HL-60 (cell line): ENCODE measurements around the gene DHRSX.

Experiments
- DNase-seq, 2 experiments: peaks; one replicate each; pipeline ENCODE4 v3.0.0-alpha.2; 2010 to 2020; ENCODE audit warnings: low read depth in 1 of 2, low spot score in 1 of 2
- H3K27ac ChIP-seq: fragments of 250-450 bp; sonication (Bioruptor Pico); replicated peaks from 2 replicates; pipeline ENCODE4 v1.5.1; 2020; ENCODE audit warnings: mild to moderate bottlenecking, moderate library complexity
- H3K27me3 ChIP-seq: fragments of 250-450 bp; sonication (Bioruptor Pico); 2 replicates; pipeline ENCODE4 v1.5.1; 2021; ENCODE audit warnings: mild to moderate bottlenecking, moderate library complexity; ENCODE audit not compliant: insufficient read depth, poor library complexity, severe bottlenecking
- H3K4me3 ChIP-seq: replicated peaks from 2 replicates; pipeline ENCODE4 v1.5.1; 2011; ENCODE audit warnings: mild to moderate bottlenecking, control low read depth, low read length; ENCODE audit not compliant: insufficient read depth
- CTCF ChIP-seq: IDR thresholded peaks from one replicate; pipeline ENCODE4 v1.5.1; 2011; ENCODE audit warnings: low read length, control low read depth, inconsistent platforms; ENCODE audit not compliant: insufficient read depth
- GABPA ChIP-seq: IDR thresholded peaks from 2 replicates; pipeline ENCODE4 v1.6.1; 2012; ENCODE audit warnings: low read depth
- POLR2AphosphoS5 ChIP-seq: IDR thresholded peaks from 2 replicates; pipeline ENCODE4 v1.6.1; 2012; ENCODE audit warnings: low read depth
- REST ChIP-seq: IDR thresholded peaks from 2 replicates; pipeline ENCODE4 v1.6.1; 2012; ENCODE audit warnings: low read depth; ENCODE audit not compliant: insufficient replicate concordance
- SPI1 ChIP-seq: IDR thresholded peaks from 2 replicates; pipeline ENCODE4 v1.6.1; 2012; ENCODE audit warnings: low read depth, mild to moderate bottlenecking, borderline replicate concordance

The DHRSX gene

GRCh38 chrX:2539586-2539985, 38.8 kb upstream of the DHRSX start:
- H3K27ac ChIP-seq = no peak overlapping the region

GRCh38 chrX:2538031-2538757, 37.4 kb upstream of the DHRSX start:
- TF ChIP-seq POLR2AphosphoS5 = no peak
- TF ChIP-seq CTCF = no peak
- no peak for TF ChIP-seq REST
- TF ChIP-seq SPI1 = no peak
- no peak for TF ChIP-seq GABPA
- no peak overlapping the region for H3K4me3 ChIP-seq
- H3K27me3 ChIP-seq = no peaks in the 10 kb centered on the region
- no peak for DNase-seq
- H3K27ac ChIP-seq = no peak overlapping the region

More at GRCh38 chrX:2539586-2539985, 38.8 kb upstream of the DHRSX start:
- TF ChIP-seq GABPA (no peak), CTCF (no peak), SPI1 (no peak), REST (no peak), POLR2AphosphoS5 (no peak)
- no peak overlapping the region for H3K4me3 ChIP-seq
- no peaks in the 10 kb centered on the region for H3K27me3 ChIP-seq
- DNase-seq = no peak

GRCh38 chrX:2536974-2537373, 36.2 kb upstream of the DHRSX start:
- H3K4me3 ChIP-seq = no peak overlapping the region
- H3K27ac ChIP-seq = no peak overlapping the region
- no peak for TF ChIP-seq SPI1
- no peak for TF ChIP-seq GABPA
- no peak for TF ChIP-seq POLR2AphosphoS5
- TF ChIP-seq CTCF = no peak
- no peak for TF ChIP-seq REST
- no peak for DNase-seq
- no peaks in the 10 kb centered on the region for H3K27me3 ChIP-seq
